HTERT RPE-1 (cell line): ENCODE results near the gene DRC3.

Source experiments
- in situ Hi-C: fragments of 300-500 bp; cut with MboI; formaldehyde crosslinking; loops from 4 replicates; pipeline ENCODE4 v1.14.3; 2020; ENCODE audit warnings: low sequenced_read_pairs

Gene DRC3

DNA sequence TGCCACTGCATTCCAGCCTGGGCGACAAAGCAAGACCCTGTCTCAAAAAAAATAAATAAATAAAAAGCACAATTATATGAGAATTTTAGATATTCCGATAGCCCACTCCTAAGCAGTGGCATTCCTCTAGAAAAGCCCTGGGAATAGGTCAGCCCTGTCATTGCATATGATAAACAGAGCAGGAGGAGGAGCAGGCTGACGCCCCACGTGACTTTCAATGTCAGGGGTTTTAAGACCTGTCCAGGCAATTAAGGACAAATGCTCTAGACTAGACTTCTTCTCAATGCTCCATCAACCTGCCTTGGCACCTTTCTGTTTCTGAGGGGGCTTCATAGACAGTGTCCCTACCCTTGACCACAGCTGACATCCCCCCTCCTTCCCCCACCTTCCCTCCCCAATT is 8.0 kb upstream of the DRC3 start:
- in situ Hi-C loops = no loop called here

DNA sequence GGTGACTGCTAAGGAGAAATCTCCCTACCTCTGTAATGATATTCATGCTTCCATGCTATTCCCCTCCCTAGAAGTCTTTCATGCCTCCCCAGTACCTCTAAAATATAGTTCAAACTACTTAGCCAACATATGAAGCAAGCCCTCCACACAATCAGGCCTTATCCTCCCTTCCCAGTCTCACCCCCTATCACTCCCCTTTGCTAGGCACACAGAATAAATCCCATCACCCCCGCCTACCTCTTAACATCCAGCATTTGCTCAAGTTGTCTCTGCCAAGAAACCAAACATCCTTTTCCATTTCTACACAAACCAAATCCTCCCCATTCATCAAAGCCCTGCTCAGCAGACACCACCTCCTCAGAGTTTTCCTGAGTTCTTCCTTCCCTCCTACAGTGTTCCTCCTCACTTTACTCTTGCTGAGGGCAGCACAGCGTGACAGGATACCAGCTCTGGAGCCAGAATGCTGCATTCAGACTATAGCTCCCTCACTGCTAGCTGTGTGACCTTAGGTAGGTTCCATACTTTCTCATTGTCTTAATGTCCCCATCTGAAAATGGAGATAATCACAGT is 7.4 kb upstream of the DRC3 start:
- in situ Hi-C loops = no loop called here

DNA sequence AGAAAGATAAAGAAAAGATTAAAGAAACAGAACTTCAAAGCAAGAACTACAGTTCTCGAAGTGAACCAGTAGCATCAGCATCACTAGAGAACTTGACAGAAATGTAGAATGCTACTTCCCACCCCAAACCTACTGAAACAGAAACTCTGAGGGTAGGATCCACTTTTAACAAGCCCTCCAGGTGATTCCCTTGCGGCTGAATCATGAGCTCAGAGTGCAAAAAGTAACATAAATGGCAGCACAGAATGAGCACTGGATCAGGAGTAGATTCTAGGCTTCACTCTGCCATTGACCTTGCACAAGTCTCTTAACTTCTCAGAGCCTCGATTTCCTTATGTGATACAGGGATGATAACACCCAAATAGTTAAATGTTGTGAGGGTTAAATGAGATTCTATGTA is 6.3 kb upstream of the DRC3 start:
- in situ Hi-C loops = no loop called here

DNA sequence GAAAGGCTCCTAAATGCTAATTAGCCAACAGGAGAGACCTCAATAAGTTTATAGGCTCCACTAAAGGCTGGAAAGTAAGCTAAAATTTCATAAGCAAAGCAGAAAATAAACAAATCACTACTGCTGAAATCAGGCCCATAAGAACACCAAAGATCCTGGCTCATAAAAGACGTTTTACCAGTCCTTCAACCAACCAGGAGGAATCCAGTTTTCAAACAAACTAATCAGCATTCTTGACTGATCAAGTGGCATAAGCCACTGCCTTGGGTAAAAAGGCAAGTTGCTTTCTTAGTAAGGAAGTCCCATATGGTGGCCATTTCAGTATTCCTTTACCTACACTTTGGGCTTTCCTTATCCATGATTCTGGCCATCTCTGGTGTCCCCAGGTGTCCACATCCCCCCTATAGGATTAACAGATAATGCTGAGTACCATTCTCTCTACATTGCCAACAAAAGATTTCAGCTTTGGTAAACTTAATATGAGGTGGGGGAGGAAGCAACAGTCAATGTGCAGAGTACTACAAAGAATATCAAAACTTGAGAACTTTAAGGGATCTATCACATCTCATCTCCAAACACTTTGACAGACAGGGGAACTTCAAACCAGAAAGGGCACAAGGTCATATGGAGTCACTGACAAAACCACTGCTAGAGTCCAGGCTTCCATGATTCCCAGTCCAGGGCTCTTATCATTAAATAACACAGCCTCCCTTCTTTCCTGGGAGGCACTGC is 1.8 kb upstream of the DRC3 start:
- in situ Hi-C loops = no loop called here

DNA sequence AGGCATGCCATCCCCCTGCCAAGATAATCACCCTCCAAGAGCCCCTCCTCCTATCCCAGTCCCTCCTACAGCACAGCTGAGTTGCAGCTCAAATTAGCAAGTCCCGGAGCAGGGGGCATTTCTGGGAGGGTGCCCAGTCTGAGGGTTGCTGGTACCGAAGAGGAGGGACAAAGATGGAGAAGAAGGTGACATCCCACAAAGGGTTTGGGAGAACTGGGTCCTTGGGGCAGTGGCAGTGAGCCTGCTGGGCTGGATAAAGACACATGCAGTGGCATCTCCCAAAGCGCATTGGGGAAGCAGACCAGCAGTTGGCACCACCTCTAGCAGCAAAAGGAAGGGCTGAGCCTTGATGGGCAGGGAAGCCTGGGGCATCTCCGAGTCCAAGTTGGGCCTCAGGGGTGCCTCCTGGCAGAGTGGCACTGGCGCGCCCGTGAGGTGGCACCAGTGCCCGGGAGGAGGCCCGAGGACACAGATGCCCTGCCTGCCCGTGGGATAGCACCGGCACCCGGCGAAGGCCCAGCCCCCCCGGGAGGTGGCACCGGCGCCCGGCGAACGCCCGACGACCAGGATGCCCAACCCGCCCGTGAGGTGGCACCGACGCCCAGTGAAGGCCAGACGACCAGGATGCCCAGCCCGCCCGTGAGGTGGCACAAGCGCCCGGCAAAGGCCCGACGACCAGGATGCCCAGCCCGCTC is 1.1 kb upstream of the DRC3 start:
- in situ Hi-C loops = no loop called here

DNA sequence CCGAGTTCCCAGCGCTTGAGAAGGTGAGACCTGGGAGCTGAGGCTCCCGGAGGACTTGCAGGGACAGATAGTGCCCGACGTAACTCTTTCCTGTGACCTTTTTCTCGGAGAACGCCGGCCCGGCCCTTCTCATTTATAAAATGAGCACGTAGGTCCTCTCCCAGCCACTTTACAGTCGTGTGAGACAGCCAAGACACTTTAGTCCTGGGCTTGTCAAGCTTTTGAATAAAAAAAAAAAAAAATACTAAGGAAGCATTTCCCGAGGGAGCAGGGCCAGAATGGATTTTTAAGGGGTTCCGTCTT is 241 bp downstream of the DRC3 start:
- in situ Hi-C loops = no loop called here

DNA sequence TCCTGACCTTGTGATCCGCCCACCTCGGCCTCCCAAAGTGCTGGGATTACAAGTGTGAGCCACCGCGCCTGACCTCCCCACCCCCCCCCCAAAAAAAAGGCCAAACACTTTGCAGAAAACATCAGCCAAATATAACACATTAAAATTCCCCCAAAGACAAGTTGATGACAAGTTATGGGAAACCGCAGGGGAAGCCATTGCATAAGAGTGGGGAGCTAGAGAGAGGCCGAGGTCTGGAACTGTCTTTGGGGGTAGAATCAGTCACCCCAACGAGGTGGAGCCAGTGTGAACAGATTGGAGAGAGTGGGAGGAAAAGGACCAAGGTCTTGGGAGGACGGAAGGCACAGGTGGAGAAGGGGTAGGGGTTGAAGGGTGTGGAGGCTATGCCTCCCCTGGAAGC is 2.8 kb downstream of the DRC3 start:
- in situ Hi-C loops = no loop called here

DNA sequence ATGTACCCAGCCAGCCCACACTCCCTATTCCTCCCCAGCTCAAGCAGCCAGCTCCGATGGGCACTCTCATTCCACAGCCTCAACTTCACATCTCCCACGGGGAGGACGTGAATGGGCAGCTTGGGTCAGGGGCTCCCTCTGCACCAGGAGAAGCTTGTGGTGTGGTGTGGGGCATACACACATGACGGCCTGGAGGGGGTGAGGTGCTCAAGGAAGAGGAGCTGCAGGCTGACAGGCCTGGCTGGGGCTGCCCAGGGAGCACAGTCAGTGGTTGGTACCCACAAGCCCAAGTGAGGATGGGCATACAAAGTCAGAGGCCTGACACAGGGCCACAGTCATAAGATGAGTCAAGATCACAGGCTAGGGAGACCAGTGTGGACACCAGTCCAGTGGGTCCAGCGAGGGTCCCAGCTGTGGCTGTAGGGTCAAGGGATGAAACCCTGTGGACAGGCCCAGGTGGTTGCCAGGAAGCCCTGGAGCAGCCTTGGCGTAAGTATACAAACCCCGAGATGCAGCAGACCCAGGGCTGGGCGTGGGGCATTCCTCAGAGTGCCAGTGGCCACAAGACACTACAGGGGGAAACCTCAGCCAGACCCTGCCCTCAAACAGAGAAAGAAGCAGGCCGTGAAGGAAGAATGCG is 4.4 kb downstream of the DRC3 start:
- in situ Hi-C loops = no loop called here

DNA sequence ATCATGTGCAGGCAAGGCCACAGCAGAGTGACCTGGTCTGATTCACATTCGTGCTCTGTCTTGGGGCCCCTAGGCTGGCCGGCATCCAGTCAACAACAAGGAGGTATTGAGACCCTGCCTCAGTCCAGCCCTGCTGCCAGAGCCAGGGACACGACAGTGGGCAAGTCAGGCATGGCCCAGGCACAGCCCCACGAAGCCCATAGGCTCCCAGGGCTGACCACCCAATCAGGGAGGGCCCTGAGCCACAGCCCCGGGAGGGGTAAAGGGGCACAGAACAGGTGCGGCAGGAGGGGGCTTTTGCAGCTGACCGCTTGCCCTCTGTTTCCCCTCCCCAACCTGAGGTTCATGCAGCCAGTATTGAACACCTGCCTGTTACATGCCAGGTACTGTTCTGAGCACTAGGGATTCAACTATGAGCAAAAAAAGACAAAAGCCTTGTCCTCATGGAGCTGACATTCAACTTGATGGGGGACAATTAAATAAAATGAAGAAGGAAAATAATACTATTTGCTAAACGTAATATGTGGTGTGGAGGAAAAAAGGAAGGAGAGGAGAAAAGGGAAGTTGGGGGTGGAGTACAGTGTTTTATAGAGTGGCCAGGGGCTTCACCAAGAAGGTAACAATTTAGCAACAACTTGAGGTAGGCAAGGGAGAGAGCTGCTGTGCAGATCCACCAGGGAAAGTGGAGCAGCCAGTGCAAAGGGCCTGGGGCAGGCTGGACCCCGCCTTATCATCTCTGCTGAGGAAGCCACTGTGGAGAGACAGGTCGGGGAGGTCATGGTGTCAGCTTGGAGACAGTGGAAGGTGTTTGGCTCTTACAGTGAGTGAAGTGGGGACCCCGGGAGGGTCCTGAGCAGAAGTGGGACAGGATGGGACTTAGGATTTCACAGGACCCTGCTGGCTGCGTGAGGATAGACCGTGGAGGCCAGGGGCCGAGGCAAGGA is 6.1 kb downstream of the DRC3 start:
- in situ Hi-C loops = no loop called here

DNA sequence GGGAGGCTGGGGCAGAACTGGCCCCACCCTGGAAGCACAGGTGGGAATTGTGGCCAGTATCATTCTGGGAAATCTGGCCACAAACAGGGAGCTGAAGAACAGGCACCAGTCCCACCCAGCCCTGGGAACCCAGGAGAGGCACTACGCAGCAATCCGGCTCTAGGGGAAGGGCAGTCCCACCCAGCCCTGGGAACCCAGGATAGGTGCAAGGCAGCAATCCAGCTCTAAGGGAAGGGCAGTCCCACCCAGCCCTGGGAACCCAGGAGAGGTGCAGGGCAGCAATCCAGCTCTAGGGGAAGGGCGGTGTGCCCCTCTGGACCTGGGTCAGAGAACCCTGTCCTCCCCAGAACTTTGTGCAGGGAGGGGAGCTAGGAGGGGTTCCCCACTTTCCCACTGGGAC is 7.1 kb downstream of the DRC3 start:
- in situ Hi-C loops = no loop called here

DNA sequence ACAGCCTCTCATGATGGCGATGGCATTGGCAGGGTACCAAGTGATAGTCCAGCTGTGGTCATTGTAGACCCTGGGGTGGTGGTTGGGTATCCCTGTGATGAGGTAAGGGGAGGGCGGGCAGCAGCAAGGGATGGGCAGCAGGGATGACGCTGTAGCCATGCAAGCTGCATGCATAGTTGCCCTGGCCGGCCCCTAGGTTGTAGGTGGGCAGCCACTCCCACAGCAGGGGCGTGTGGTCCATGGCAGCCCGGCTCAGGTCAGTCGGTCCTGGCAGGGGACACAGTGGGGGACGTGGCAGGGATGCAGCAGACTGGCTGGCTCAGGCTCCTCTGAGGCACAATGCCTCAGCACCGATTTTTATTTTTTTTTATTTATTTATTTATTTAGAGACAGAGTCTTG is 8.7 kb downstream of the DRC3 start:
- in situ Hi-C loops = no loop called here

DNA sequence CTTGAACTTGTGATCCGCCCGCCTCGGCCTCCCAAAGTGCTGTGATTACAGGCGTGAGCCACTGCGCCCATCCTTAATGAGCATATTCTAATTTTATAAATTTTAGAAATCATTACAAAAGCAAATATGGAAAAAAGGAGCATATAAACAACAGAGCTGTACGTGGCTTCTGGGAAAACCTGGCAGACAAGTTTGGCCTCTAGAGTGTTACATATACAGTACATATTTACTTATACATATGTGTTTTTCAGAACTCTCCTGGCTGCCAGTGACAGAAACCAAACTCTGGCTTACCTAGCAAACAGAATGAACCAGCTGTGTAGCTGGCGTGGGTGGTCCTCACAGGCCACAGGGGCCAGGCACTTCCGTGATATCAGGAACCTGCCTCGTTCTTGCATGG is 10.1 kb downstream of the DRC3 start:
- in situ Hi-C loops = no loop called here

DNA sequence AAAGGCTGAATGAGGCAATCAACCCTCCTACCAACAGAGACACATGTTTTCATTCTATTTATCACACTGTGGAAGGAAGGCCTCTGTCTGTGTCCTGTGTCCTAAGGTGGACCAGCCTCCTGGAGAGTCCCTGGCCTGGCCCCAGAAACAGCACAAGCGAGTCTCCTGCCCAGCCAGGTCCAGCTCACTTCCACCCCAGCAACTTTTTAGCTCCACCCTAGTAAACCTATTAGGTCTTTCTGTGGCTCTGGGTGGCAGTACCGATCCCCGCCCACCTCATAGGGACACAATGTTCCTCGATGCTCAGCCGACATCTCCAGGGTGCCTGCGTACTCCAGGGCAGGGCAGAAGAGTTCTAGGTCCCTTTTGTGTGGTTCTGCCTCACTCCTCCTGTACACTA is 10.7 kb downstream of the DRC3 start:
- in situ Hi-C loops = no loop called here

DNA sequence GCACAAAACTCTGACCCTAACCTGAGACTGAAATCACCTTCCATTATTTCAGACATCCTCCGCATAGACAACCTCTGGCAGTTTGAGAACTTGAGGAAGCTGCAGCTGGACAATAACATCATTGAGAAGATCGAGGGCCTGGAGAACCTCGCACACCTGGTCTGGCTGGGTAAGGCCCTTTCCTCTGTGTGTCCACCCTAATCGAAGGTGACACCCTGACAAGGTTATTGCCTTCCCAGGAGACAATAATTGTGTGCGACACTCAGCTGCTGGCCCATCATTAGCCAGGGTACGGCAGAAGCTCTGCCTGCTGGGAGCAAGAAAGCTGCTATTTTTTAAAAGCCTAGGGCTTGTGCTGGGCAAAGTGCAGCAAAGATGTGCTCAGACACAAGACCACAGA is 11.1 kb downstream of the DRC3 start:
- in situ Hi-C loops = no loop called here

DNA sequence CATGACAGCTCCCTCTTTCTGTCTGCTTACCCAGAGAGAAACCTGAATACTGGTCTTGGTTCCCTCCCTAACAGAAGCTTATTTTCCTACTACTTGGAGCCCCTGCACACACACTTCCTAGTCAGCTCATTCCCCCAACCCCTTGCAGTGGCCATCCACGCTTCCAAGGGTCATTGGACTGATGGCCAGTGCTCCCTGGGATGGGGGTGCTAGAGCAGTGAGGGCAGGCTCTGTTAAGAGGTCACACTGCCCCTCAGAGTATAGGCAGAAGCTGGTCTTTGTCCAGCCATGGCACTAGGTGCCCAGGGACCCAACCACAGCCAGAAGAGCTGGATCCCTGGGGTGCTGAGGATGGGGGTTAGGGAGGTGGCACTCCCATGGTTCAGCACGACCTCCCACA is 12.5 kb downstream of the DRC3 start:
- in situ Hi-C loops = no loop called here

DNA sequence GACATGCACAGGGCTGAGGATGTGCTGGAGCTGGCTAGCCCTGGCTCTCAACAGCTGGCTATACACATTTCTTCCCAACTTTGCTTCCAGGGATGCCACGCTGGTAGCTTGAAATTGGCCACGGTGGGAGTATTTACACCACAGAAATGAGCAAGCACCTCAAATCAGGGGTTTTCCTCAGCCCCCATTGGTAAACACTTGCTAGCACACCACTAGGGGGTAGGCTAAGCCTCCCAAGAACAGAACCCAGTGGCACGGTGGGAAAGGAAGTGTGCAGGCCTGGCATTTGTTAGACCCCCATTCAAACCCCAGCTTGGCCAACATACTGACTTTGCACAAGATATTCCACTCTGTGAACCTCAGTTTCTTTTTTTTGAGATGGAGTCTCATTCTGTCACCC is 12.9 kb downstream of the DRC3 start:
- in situ Hi-C loops = no loop called here

DNA sequence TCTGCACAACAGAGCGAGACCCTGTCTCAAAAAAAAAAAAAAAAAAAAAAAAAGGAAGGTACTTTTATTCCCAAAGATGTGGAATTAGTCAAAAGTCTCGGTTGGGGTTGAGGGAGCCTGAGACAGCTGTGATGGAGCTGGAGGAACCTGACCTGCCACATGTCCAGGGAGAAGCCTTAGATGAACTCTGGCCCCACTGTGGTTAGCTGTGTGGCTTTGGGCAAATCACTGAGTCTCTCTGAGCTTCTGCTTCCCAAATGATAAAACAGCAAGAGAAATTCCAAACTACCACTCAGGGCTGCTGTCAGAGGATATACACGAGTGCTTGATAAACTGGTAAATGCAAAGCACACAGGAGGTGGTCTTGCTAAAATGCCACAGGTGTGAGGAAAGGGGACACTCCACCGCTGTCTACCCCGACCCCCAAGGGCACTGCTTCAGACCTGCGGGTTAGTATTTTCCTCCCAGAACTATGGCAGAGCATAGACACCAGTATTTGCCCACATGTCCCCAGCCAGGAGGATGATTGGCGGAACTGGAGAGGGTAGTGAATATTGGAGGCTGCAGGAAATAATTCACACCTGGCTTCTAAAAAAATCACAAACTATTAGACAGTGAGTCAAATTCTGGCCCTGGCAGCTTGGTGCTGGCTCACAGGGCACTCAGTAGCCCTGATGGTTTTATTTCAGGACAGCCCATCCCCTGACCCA is 14.7 kb downstream of the DRC3 start:
- in situ Hi-C loops = no loop called here

DNA sequence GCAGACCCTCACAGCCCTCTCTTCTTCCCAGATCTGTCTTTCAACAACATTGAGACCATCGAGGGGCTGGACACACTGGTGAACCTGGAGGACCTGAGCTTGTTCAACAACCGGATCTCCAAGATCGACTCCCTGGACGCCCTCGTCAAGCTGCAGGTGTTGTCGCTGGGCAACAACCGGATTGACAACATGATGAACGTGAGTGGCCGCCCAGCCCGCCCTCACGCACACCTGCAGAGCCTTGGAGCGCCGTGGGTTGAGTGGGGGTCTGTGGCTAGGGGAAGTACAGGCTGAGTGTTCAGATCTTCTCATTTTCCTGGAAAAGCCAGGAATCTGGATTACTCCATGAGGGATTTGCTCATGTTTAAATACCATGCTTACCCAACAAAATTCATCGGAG is 15.2 kb downstream of the DRC3 start:
- in situ Hi-C loops = no loop called here

DNA sequence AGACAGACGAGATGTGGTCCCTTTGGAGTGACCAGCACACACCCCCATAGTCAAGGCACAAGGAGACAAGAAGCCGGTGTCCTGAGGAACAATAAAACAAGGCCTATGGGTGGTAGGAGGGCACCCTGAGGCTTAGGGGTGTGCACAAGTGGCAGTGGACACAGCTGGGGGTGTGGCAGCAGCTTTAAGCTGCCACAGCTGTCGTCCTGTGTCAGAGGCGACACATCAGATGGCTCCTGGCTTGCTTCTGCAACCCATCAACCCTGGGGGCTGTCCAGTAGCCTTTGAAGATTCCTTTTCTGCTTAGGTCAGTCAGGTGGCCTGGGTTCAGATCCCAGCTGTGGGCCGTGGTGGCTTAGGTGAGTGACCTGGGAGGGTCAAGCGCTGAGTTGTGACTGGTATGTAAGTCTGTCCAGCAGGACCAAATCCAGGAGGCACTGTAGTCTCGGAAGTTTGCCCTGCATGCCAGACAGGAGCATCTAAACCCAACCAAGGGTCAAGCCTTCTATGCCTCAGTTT is 15.8 kb downstream of the DRC3 start:
- in situ Hi-C loops = no loop called here

DNA sequence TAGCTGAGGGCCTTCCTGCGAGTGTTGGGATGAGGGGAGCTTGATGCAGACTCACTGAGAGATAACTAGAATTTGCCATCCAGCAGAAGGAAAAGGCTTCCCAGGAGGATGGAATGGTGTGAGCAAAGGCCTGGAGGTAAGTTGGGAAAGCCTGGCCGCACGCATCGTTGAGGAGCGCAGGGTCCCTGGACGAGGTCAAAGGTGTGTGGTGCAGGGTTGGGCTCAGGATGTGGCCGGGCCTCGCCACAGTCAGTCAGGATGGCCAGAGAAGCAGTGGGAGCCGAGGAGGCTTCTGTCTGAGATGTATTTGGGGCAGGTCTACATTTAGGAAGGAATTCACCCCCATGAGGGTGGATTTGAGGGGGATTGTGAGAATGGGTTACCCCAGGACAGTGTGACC is 16.4 kb downstream of the DRC3 start:
- in situ Hi-C loops = no loop called here
